HT1080 (cell line): ENCODE measurements around the gene TPRX1. TPM values are rescaled to one million over a fixed set of nuclear protein-coding genes. Genes with fewer than 3 reads are reported as not detected.
"Not testable (repeated sequence)": the region's sequence is repeated elsewhere in the genome, so short reads cannot be mapped to it uniquely, and the experiment has no call there.

Experiments used
- DNase-seq: peaks from one replicate; pipeline ENCODE4 v3.0.0-alpha.2; 2015; ENCODE audit warnings: low read depth
- total RNA-seq: library from RNA; depleted of rRNA; stranded (reverse); fragments of >200 nt; shearing (Covaris generic); gene quantifications from 2 replicates; pipeline ENCODE4 v1.2.3, GENCODE V29; 2014

TPRX1 gene
- total RNA-seq, 1 experiment from 2014 or later, result not detected

- DNase-seq, result no peak
Observed at GRCh38 chr19:47768604-47769003, 35.7 kb downstream of the TPRX1 start.

- no peak for DNase-seq
Observed at GRCh38 chr19:47767349-47767748, 37.0 kb downstream of the TPRX1 start.

- no peak for DNase-seq
Observed at GRCh38 chr19:47766670-47767069, 37.7 kb downstream of the TPRX1 start.

GRCh38 chr19:47766359-47766620 is 38.1 kb downstream of the TPRX1 start:
- DNase-seq, result no peak

GRCh38 chr19:47765523-47766358 is 38.6 kb downstream of the TPRX1 start:
- DNase-seq, result no peak

GRCh38 chr19:47764705-47765104 is 39.6 kb downstream of the TPRX1 start:
- not testable (repeated sequence) for DNase-seq

GRCh38 chr19:47762615-47763308 is 41.6 kb downstream of the TPRX1 start:
- DNase-seq, result no peak

GRCh38 chr19:47762151-47762550 is 42.2 kb downstream of the TPRX1 start:
- DNase-seq, result no peak

GRCh38 chr19:47761566-47761965 is 42.8 kb downstream of the TPRX1 start:
- DNase-seq, result no peak

- no peak for DNase-seq
Observed at GRCh38 chr19:47760632-47760999, 43.7 kb downstream of the TPRX1 start.

- DNase-seq, result no peak
Observed at GRCh38 chr19:47758443-47758804, 45.9 kb downstream of the TPRX1 start.

GRCh38 chr19:47757617-47758442 is 46.5 kb downstream of the TPRX1 start:
- no peak for DNase-seq

- DNase-seq, result no peak
Observed at GRCh38 chr19:47756953-47757608, 47.3 kb downstream of the TPRX1 start.

GRCh38 chr19:47756627-47756929 is 47.8 kb downstream of the TPRX1 start:
- DNase-seq, result no peak

- no peak for DNase-seq
Observed at GRCh38 chr19:47755762-47756626, 48.4 kb downstream of the TPRX1 start.

- DNase-seq, result no peak
Observed at GRCh38 chr19:47755065-47755761, 49.1 kb downstream of the TPRX1 start.

GRCh38 chr19:47754206-47755064 is 49.9 kb downstream of the TPRX1 start:
- DNase-seq, result no peak

GRCh38 chr19:47752440-47753211 is 51.7 kb downstream of the TPRX1 start:
- no peak for DNase-seq
